Naive thymus-derived CD4-positive, alpha-beta T cell (primary cell): ENCODE measurements around the gene ZBTB7C. TPM values are rescaled to one million over a fixed set of nuclear protein-coding genes. Genes with fewer than 3 reads are reported as not detected.

Experiments used
- ATAC-seq: fragments of 150-1000 bp; cut with Tn5 transposase; 2 replicates; pipeline ENCODE4 v1.10.0; 2021; ENCODE audit warnings: mild to moderate bottlenecking, moderate library complexity
- CTCF ChIA-PET: fragments of 350-600 bp; sonication (Branson Sonifier 250); formaldehyde crosslinking; loops from one replicate; lab custom pipeline; 2021; ENCODE audit warnings: antibody characterized with exemption; lab: Charles Lee
- POLR2A ChIA-PET: fragments of 350-600 bp; sonication (Branson Sonifier 250); formaldehyde crosslinking; loops from one replicate; lab custom pipeline; 2021; ENCODE audit warnings: antibody characterized with exemption, inconsistent platforms; lab: Charles Lee
- DNase-seq, 9 donors: peaks; one replicate each; pipeline versions ENCODE4 v3.0.0 to v3.0.0-alpha.2; 2020 to 2022; ENCODE audit warnings: mixed read lengths in 1 of 9
- H3K27ac ChIP-seq: one replicate; pipeline ENCODE4 v1.7.0; 2013; ENCODE audit warnings: mild to moderate bottlenecking, low read depth, low read length, moderate library complexity
- H3K27me3 ChIP-seq, 2 donors: one replicate each; pipeline ENCODE4 v1.7.0; 2013; ENCODE audit warnings: low read length in 2 of 2, mild to moderate bottlenecking in 2 of 2, moderate library complexity in 2 of 2; ENCODE audit not compliant: control insufficient read depth in 2 of 2, insufficient read depth in 2 of 2
- H3K36me3 ChIP-seq, 3 experiments: 1 replicate in 2 of 3; 2 replicates in 1 of 3; pipeline ENCODE4 v1.7.0; 2013; ENCODE audit warnings: low read length in 3 of 3, mild to moderate bottlenecking in 3 of 3, moderate library complexity in 1 of 3; ENCODE audit not compliant: insufficient read depth in 3 of 3, control insufficient read depth in 2 of 3
- H3K4me1 ChIP-seq, 2 donors: one replicate each; pipeline ENCODE4 v1.7.0; 2013; ENCODE audit warnings: low read length in 2 of 2, mild to moderate bottlenecking in 2 of 2, moderate library complexity in 1 of 2; ENCODE audit not compliant: control insufficient read depth in 2 of 2, insufficient read depth in 2 of 2
- H3K4me3 ChIP-seq: 2 replicates; pipeline ENCODE4 v1.7.0; 2013; ENCODE audit warnings: mild to moderate bottlenecking, low read length
- H3K9me3 ChIP-seq, 3 experiments: 1 replicate in 2 of 3; 2 replicates in 1 of 3; pipeline ENCODE4 v1.7.0; 2013; ENCODE audit warnings: low read length in 3 of 3; ENCODE audit not compliant: control insufficient read depth in 2 of 3
- H3K27ac Mint-ChIP-seq, 9 donors: one replicate each; pipeline ENCODE4 v1.8.0; 2020 to 2022; ENCODE audit warnings: mixed read lengths in 9 of 9, mild to moderate bottlenecking in 8 of 9, moderate library complexity in 5 of 9, inconsistent platforms in 2 of 9
- H3K27me3 Mint-ChIP-seq, 5 donors: one replicate each; pipeline ENCODE4 v1.8.0; 2021 to 2022; ENCODE audit warnings: mixed read lengths in 5 of 5, mild to moderate bottlenecking in 1 of 5
- H3K36me3 Mint-ChIP-seq, 5 donors: one replicate each; pipeline ENCODE4 v1.8.0; 2020 to 2022; ENCODE audit warnings: mixed read lengths in 5 of 5, mild to moderate bottlenecking in 3 of 5, inconsistent platforms in 1 of 5
- H3K4me1 Mint-ChIP-seq, 7 donors: one replicate each; pipeline ENCODE4 v1.8.0; 2020 to 2022; ENCODE audit warnings: mixed read lengths in 7 of 7, mild to moderate bottlenecking in 3 of 7, inconsistent platforms in 1 of 7
- H3K4me3 Mint-ChIP-seq, 10 donors: one replicate each; pipeline ENCODE4 v1.8.0; 2020 to 2022; ENCODE audit warnings: mild to moderate bottlenecking in 10 of 10, mixed read lengths in 10 of 10, moderate library complexity in 6 of 10, inconsistent platforms in 2 of 10
- H3K9me3 Mint-ChIP-seq, 11 donors: one replicate each; pipeline ENCODE4 v1.8.0; 2020 to 2022; ENCODE audit warnings: mixed read lengths in 11 of 11, mild to moderate bottlenecking in 4 of 11, inconsistent platforms in 1 of 11, moderate library complexity in 1 of 11
- intact Hi-C, 2 donors: fragments of 100-400 bp; cut with micrococcal nuclease; formaldehyde crosslinking; loops; one replicate each; pipeline ENCODE4 v1.15.1; 2023
- polyA plus RNA-seq, 2 donors: library from polyadenylated mRNA; unstranded; fragments of 300-500 nt; fragmentation: Illumina TruSeq; gene quantifications; one replicate each; pipeline ENCODE4 v1.2.3, GENCODE V29; 2021
- total RNA-seq, 6 experiments: library from RNA in 5 of 6; stranded (reverse) in 5 of 6; gene quantifications; 1 replicate in 5 of 6; 2 replicates in 1 of 6; pipeline ENCODE4 v1.2.3 and lab custom pipeline; 2021 to 2026

ZBTB7C gene
- total and polyA plus RNA-seq, 7 experiments from 2014 or later = 0.51 TPM; not detected in 6

GRCh38 chr18:48137374-48138081, 271.7 kb downstream of the ZBTB7C start:
- ATAC-seq (no peak), DNase-seq (no peak)
- no peaks in the 10 kb centered on the region for H3K36me3 ChIP-seq
- POLR2A ChIA-PET = no interaction called here
- Mint-ChIP-seq H3K4me3 (peak overlapping the region; percentile 9 to 78 (median 54)), H3K36me3 (peaks cover 0 to 2% (median 0%) of the 10 kb centered on the region in 5 donors), H3K9me3 (no peaks in the 10 kb centered on the region), H3K27ac (peak overlapping the region in 1 of 9 donors; percentile 29), H3K27me3 (peaks cover 39 to 70% (median 46%) of the 10 kb centered on the region in 5 donors), H3K4me1 (peaks cover 0 to 39% (median 10%) of the 10 kb centered on the region in 7 donors)
- no peak overlapping the region for H3K4me3 ChIP-seq
- no peaks in the 10 kb centered on the region for H3K9me3 ChIP-seq
- intact Hi-C loops = no loop called here
- H3K27me3 ChIP-seq = no peaks in the 10 kb centered on the region
- CTCF ChIA-PET = no interaction called here
- no peaks in the 10 kb centered on the region for H3K4me1 ChIP-seq
- H3K27ac ChIP-seq = no peak overlapping the region

DNA sequence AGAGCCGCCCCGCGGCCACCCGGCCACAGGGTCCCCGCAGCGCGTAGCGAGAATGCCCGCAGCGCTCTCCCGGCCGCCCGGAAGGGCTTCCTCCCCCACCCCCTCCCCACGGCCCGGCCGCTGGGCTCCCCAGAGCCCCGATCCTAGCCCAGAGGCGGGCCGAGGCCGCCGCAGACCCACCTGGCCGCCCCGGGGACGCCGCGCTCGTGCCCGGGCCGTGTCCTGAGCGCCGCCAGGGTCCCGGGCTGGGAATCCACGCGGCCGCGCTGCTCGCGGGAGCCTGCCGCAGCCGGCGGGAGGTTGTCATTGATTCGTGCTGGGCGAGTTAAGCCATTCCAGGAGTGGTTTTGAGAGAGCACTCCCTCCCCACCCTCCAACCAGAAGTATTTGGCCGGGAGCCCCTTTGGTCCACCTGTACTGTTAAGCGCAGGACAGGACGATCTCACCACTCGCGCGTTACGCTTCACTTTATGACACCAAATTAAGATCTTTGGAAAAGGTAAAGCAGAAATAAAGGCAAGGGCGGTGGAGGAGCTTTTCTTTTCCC, 272.3 kb downstream of the ZBTB7C start:
- H3K27ac Mint-ChIP-seq = peak overlapping the region in 1 of 9 donors; percentile 29
- H3K27me3 ChIP-seq = no peaks in the 10 kb centered on the region
- POLR2A ChIA-PET = no interaction called here

GRCh38 chr18:48136051-48136826, 272.9 kb downstream of the ZBTB7C start:
- intact Hi-C loops = no loop called here
- POLR2A ChIA-PET = no interaction called here
- ATAC-seq (no peak), DNase-seq (peak in 1 of 9 donors; percentile 26)
- Histone ChIP-seq H3K36me3 (no peaks in the 10 kb centered on the region), H3K9me3 (no peaks in the 10 kb centered on the region), H3K27me3 (no peaks in the 10 kb centered on the region), H3K4me3 (no peak overlapping the region), H3K27ac (no peak overlapping the region), H3K4me1 (no peaks in the 10 kb centered on the region)
- Mint-ChIP-seq H3K9me3 (no peaks in the 10 kb centered on the region), H3K4me1 (peaks cover 0 to 36% (median 10%) of the 10 kb centered on the region in 7 donors), H3K36me3 (peaks cover 0 to 2% (median 0%) of the 10 kb centered on the region in 5 donors), H3K27me3 (peaks cover 41 to 75% (median 44%) of the 10 kb centered on the region in 5 donors), H3K27ac (no peak overlapping the region), H3K4me3 (peak overlapping the region in 2 of 10 donors; percentile 58 to 69)
- CTCF ChIA-PET = no interaction called here

More for the DNA sequence above, 272.3 kb downstream of the ZBTB7C start:
- no peak overlapping the region for H3K27ac ChIP-seq
- no peak for ATAC-seq
- H3K36me3 Mint-ChIP-seq = peaks cover 0 to 2% (median 0%) of the 10 kb centered on the region in 5 donors
- no peaks in the 10 kb centered on the region for H3K4me1 ChIP-seq
- intact Hi-C loops = no loop called here
- peaks cover 39 to 74% (median 45%) of the 10 kb centered on the region in 5 donors for H3K27me3 Mint-ChIP-seq
- no peaks in the 10 kb centered on the region for H3K9me3 ChIP-seq
- CTCF ChIA-PET = no interaction called here
- no peak overlapping the region for H3K4me3 ChIP-seq
- DNase-seq = no peak
- no peaks in the 10 kb centered on the region for H3K9me3 Mint-ChIP-seq
- H3K4me1 Mint-ChIP-seq = peaks cover 0 to 39% (median 10%) of the 10 kb centered on the region in 7 donors
- no peaks in the 10 kb centered on the region for H3K36me3 ChIP-seq
- peak overlapping the region; percentile 9 to 78 (median 46) for H3K4me3 Mint-ChIP-seq

DNA sequence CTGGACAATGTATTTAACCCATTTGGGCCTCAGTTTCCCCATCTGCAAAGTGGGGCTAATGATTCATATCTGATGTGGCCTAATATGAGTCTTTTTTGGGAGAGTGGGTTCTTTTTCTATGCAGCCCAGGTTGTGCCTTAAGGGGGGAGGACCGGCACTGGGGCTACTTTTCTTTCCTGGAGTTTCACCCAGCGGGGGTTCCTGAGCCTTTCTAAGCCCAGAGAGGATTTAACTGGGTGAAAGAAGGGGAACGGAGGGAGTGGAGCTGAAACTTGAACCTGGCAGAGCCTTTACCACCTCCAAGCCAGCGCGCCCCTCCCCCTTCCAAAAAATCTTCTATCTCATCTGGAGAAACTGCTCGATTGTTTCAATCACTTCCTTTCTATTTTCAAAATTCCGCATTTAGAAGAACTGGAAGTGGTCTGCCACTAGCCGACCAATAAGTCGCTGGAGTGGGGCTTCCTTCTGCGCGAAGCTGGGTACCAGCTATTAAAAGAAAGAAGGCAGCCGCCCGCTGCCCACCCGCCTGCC, 273.7 kb downstream of the ZBTB7C start:
- no peak overlapping the region for H3K4me3 ChIP-seq
- no peaks in the 10 kb centered on the region for H3K9me3 Mint-ChIP-seq
- no peaks in the 10 kb centered on the region for H3K36me3 ChIP-seq
- H3K27ac ChIP-seq = no peak overlapping the region
- ChIA-PET POLR2A (no interaction called here), CTCF (no interaction called here)
- peaks cover 0 to 2% (median 0%) of the 10 kb centered on the region in 5 donors for H3K36me3 Mint-ChIP-seq
- no peaks in the 10 kb centered on the region for H3K4me1 ChIP-seq
- ATAC-seq = no peak
- H3K27me3 Mint-ChIP-seq = peaks cover 41 to 81% (median 45%) of the 10 kb centered on the region in 5 donors
- no peaks in the 10 kb centered on the region for H3K27me3 ChIP-seq
- H3K4me1 Mint-ChIP-seq = peaks cover 0 to 36% (median 10%) of the 10 kb centered on the region in 7 donors
- H3K27ac Mint-ChIP-seq = no peak overlapping the region
- intact Hi-C loops = no loop called here
- H3K9me3 ChIP-seq = no peaks in the 10 kb centered on the region
- peak overlapping the region in 4 of 10 donors; percentile 1 to 69 (median 35) for H3K4me3 Mint-ChIP-seq
- DNase-seq = no peak

DNA sequence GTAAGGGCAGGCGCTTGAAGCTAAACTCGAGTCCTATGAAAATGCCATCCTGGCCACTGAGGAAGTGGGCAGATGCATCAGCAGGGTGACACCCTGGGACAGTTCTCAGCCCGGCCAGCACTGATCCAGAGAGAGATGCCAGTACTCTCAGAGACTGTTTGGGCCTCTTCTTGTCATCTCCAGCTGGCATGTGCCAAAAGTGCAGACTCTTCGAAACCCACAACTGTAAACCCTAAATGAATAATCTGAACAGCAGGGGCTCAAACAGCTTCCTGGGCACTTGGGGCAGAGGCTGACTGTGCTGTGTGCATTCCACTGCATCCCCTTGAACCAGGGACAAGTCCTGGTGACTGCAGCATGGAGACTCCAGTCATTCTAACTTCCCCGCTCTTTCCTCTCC, 274.6 kb downstream of the ZBTB7C start:
- no peak overlapping the region for H3K27ac ChIP-seq
- H3K27me3 Mint-ChIP-seq = peaks cover 41 to 80% (median 45%) of the 10 kb centered on the region in 5 donors

GRCh38 chr18:48133671-48134251, 275.4 kb downstream of the ZBTB7C start:
- Mint-ChIP-seq H3K27ac (no peak overlapping the region), H3K9me3 (no peaks in the 10 kb centered on the region), H3K27me3 (peaks cover 37 to 83% (median 49%) of the 10 kb centered on the region in 5 donors), H3K36me3 (peaks cover 0 to 2% (median 0%) of the 10 kb centered on the region in 5 donors), H3K4me3 (no peak overlapping the region), H3K4me1 (peaks cover 0 to 32% (median 7%) of the 10 kb centered on the region in 7 donors)
- no peak for DNase-seq
- intact Hi-C loops = no loop called here
- H3K27me3 ChIP-seq = no peaks in the 10 kb centered on the region
- CTCF ChIA-PET = no interaction called here
- no peaks in the 10 kb centered on the region for H3K4me1 ChIP-seq
- H3K36me3 ChIP-seq = no peaks in the 10 kb centered on the region
- POLR2A ChIA-PET = no interaction called here
- no peak overlapping the region for H3K27ac ChIP-seq
- no peak overlapping the region for H3K4me3 ChIP-seq
- ATAC-seq = no peak
- no peaks in the 10 kb centered on the region for H3K9me3 ChIP-seq

More for the DNA sequence above, 274.6 kb downstream of the ZBTB7C start:
- intact Hi-C loops = no loop called here
- peaks cover 0 to 2% (median 0%) of the 10 kb centered on the region in 5 donors for H3K36me3 Mint-ChIP-seq
- no peak overlapping the region for H3K4me3 Mint-ChIP-seq
- ChIA-PET POLR2A (no interaction called here), CTCF (no interaction called here)
- Histone ChIP-seq H3K4me1 (no peaks in the 10 kb centered on the region), H3K9me3 (no peaks in the 10 kb centered on the region), H3K4me3 (no peak overlapping the region), H3K36me3 (no peaks in the 10 kb centered on the region), H3K27me3 (no peaks in the 10 kb centered on the region)
- no peak overlapping the region for H3K27ac Mint-ChIP-seq
- no peaks in the 10 kb centered on the region for H3K9me3 Mint-ChIP-seq
- DNase-seq (no peak), ATAC-seq (no peak)
- peaks cover 0 to 34% (median 7%) of the 10 kb centered on the region in 7 donors for H3K4me1 Mint-ChIP-seq
